ENCODE measurements around the gene TMEM74B.
"Not testable (repeated sequence)": the region's sequence is repeated elsewhere in the genome, so short reads cannot be mapped to it uniquely, and the experiment has no call there.

Gene TMEM74B

DNA sequence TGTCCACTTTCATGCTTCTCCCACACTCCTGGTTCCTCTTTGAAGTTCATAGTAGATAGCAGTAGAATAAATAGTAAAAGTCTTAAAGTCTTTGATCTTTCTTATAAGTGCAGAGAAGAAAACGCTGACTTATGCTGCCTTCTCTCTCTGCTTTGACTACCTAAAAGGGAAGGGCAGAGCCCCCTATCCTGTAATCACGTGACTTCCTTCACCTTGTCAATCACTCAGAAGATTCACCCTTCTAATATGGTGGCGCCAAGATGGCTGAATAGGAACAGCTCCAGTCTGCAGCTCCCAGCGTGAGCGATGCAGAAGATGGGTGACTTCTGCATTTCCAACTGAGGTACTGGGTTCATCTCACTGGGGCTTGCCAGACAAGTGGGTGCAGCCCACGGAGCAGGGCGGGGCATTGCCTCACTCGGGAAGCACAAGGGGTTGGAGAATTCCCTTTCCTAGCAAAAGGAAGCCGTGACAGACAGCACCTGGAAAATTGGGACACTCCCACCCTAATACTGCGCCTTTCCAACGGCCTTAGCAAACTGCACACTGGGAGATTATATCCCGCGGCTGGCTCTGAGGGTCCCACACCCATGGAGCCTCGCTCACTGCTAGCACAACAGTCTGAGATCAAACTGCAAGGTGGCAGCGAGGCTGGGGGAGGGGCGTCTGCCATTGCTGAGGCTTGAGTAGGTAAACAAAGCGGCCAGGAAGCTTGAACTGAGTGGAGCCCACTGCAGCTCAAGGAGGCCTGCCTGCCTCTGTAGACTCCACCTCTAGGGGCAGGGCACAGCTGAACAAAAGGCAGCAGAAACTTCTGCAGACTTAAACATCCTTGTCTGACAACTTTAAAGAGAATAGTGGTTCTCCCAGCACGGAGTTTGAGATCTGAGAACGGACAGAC, 32.0 kb upstream of the TMEM74B start:
- H3K9me3 ChIP-seq (ENCODE audit: insufficient read depth, low read depth, low read length); H3K9ac ChIP-seq (ENCODE audit: low read depth, low read length, poor library complexity, severe bottlenecking); H3K79me2 ChIP-seq (ENCODE audit: insufficient read depth, low read length); H3K4me3 ChIP-seq (ENCODE audit: low read length, poor library complexity, severe bottlenecking); H3K4me1 ChIP-seq (ENCODE audit: insufficient read depth, low read length, poor library complexity, severe bottlenecking); H4K20me1 ChIP-seq (ENCODE audit: insufficient read depth, low read length, poor library complexity, severe bottlenecking); H3K4me2 ChIP-seq (ENCODE audit: low read depth, low read length, poor library complexity, severe bottlenecking); H2AFZ ChIP-seq (ENCODE audit: low read length); H3K27me3 ChIP-seq (ENCODE audit: insufficient read depth, low read length, poor library complexity, severe bottlenecking); H3K9me2 ChIP-seq (replicated peaks; ENCODE audit: low read depth, low read length); H3K36me3 ChIP-seq (ENCODE audit: insufficient read depth, low read length); H3F3A ChIP-seq (ENCODE audit: low read depth): not testable (repeated sequence)

DNA sequence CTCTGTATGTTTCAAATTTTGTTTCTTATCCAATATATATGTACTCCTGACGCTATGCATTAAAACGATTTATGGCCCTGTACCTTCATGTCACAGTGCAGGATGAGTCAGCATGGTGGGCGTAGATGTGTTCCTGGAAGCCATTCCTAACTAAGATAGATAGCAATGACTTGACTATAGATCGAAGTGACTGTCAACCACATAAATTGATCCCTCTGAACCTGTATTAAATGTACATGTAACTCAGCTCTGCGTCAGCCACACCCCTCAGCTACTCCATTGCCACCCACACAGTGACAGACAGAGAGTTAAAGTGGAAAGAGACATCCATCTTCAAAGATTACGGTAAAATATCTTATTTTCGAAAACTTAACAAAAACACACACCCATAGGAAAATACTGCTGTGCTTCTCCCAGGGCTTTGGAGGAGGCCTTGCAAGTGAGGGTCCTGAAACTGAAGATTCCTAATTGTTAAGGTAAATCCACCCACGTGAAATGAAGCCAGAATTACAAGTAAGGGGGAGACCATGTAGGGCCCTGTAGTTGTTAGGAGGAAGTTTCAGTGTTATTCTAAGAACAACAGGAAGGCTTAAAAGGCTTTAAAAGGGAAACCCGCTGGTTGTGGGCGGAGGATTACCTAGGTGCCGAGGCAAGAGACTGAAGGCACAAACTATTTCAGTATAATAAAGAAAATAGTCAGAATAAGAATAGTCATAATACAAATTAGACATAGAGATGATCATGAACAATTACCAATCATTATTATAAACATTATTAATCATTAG, 30.8 kb upstream of the TMEM74B start:
- Histone ChIP-seq H3F3A (ENCODE audit: low read depth) (no peaks in the 10 kb centered on the region), H3K79me2 (ENCODE audit: insufficient read depth, low read length) (no peaks in the 10 kb centered on the region), H3K27me3 (ENCODE audit: insufficient read depth, low read length, poor library complexity, severe bottlenecking) (no peaks in the 10 kb centered on the region), H3K4me1 (ENCODE audit: insufficient read depth, low read length, poor library complexity, severe bottlenecking) (no peaks in the 10 kb centered on the region), H3K9me3 (ENCODE audit: insufficient read depth, low read depth, low read length) (no peaks in the 10 kb centered on the region), H4K20me1 (ENCODE audit: insufficient read depth, low read length, poor library complexity, severe bottlenecking) (no peaks in the 10 kb centered on the region), H3K36me3 (ENCODE audit: insufficient read depth, low read length) (no peaks in the 10 kb centered on the region), H3K4me3 (ENCODE audit: low read length, poor library complexity, severe bottlenecking) (no peak overlapping the region), H3K9me2 (replicated peaks; ENCODE audit: low read depth, low read length) (no peaks in the 10 kb centered on the region), H3K4me2 (ENCODE audit: low read depth, low read length, poor library complexity, severe bottlenecking) (no peak overlapping the region), H3K9ac (ENCODE audit: low read depth, low read length, poor library complexity, severe bottlenecking) (no peak overlapping the region), H2AFZ (ENCODE audit: low read length) (no peak overlapping the region)
- no peak for TF ChIP-seq EZH2phosphoT487 (IDR thresholded peaks at IDR 0.05; ENCODE audit: borderline replicate concordance)
- no peak for TF ChIP-seq CTCF (conservative IDR thresholded peaks at IDR 0.05; ENCODE audit: low read length)

DNA sequence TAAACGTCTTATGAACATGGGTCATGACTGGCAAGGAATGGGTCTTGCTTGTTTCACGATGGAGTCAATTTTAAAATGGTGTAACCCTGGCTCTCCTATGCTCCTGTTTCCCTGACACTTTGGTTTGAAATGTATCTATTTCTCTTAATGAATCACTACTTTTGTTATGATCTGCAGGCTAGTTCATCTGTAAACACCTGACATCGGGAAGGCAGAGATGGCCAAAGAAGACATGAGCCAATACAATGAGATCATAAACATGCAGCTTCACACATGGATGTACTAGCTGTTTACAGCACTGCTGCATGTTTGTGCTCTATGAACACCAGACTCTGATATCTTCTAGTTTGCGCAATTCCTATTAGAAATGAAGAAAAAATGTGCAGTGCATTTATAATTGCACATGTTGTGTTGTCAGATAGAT, 30.1 kb upstream of the TMEM74B start:
- H3K9me2 ChIP-seq (replicated peaks; ENCODE audit: low read depth, low read length): no peaks in the 10 kb centered on the region
- no peak overlapping the region for H3K9ac ChIP-seq (ENCODE audit: low read depth, low read length, poor library complexity, severe bottlenecking)
- no peak overlapping the region for H2AFZ ChIP-seq (ENCODE audit: low read length)
- no peaks in the 10 kb centered on the region for H3F3A ChIP-seq (ENCODE audit: low read depth)
- no peak overlapping the region for H3K4me2 ChIP-seq (ENCODE audit: low read depth, low read length, poor library complexity, severe bottlenecking)
- H3K4me1 ChIP-seq (ENCODE audit: insufficient read depth, low read length, poor library complexity, severe bottlenecking): no peaks in the 10 kb centered on the region
- no peaks in the 10 kb centered on the region for H3K36me3 ChIP-seq (ENCODE audit: insufficient read depth, low read length)
- no peaks in the 10 kb centered on the region for H3K9me3 ChIP-seq (ENCODE audit: insufficient read depth, low read depth, low read length)
- no peaks in the 10 kb centered on the region for H3K27me3 ChIP-seq (ENCODE audit: insufficient read depth, low read length, poor library complexity, severe bottlenecking)
- H4K20me1 ChIP-seq (ENCODE audit: insufficient read depth, low read length, poor library complexity, severe bottlenecking): no peaks in the 10 kb centered on the region
- no peak for TF ChIP-seq EZH2phosphoT487 (IDR thresholded peaks at IDR 0.05; ENCODE audit: borderline replicate concordance)
- TF ChIP-seq CTCF (conservative IDR thresholded peaks at IDR 0.05; ENCODE audit: low read length): no peak
- no peak overlapping the region for H3K4me3 ChIP-seq (ENCODE audit: low read length, poor library complexity, severe bottlenecking)
- no peaks in the 10 kb centered on the region for H3K79me2 ChIP-seq (ENCODE audit: insufficient read depth, low read length)

Measured in Loucy (cell line).